Tongue (tissue), 2 donors: Measurements from ENCODE around the gene ASPRV1. TPM values are rescaled to one million over a fixed set of nuclear protein-coding genes. Genes with fewer than 3 reads are reported as not detected.

Experiments
- DNase-seq: peaks from one replicate; pipeline ENCODE4 v3.0.0-alpha.2; 2015
- total RNA-seq: library from RNA; depleted of rRNA; stranded (reverse); fragments of >200 nt; gene quantifications from one replicate; pipeline ENCODE4 v1.2.3, GENCODE V29; 2014

Gene ASPRV1
- total RNA-seq, 1 donor from 2014 or later, result 0.62 TPM

GRCh38 chr2:69939722-69940121 lies 21.7 kb downstream of the ASPRV1 start:
- DNase-seq, result no peak

GRCh38 chr2:69937968-69938367 lies 23.5 kb downstream of the ASPRV1 start:
- DNase-seq, result no peak

- DNase-seq, result no peak
These were observed 24.5 kb downstream of the ASPRV1 start for GRCh38 chr2:69936906-69937305.

GRCh38 chr2:69935011-69935410 lies 26.4 kb downstream of the ASPRV1 start:
- DNase-seq, result no peak

GRCh38 chr2:69934614-69934908 lies 26.9 kb downstream of the ASPRV1 start:
- DNase-seq, result no peak

- DNase-seq, result no peak
These were observed 27.4 kb downstream of the ASPRV1 start for GRCh38 chr2:69933839-69934613.

GRCh38 chr2:69933254-69933828 lies 28.1 kb downstream of the ASPRV1 start:
- DNase-seq, result no peak

- DNase-seq, result no peak
These were observed 28.9 kb downstream of the ASPRV1 start for GRCh38 chr2:69932596-69932922.

- DNase-seq, result no peak
These were observed 29.4 kb downstream of the ASPRV1 start for GRCh38 chr2:69931832-69932595.

- no peak for DNase-seq
These were observed 34.4 kb downstream of the ASPRV1 start for GRCh38 chr2:69926849-69927515.

- no peak for DNase-seq
These were observed 38.3 kb downstream of the ASPRV1 start for GRCh38 chr2:69923116-69923515.

GRCh38 chr2:69918401-69918800 lies 43.0 kb downstream of the ASPRV1 start:
- no peak for DNase-seq

GRCh38 chr2:69917852-69918251 lies 43.6 kb downstream of the ASPRV1 start:
- no peak for DNase-seq

GRCh38 chr2:69916106-69916505 lies 45.3 kb downstream of the ASPRV1 start:
- DNase-seq, result no peak

GRCh38 chr2:69914950-69915945 lies 46.2 kb downstream of the ASPRV1 start, which contains the start of gene MXD1:
MXD1 (plus strand) TSS chr2:69915109; CDS start chr2:69915331, 222 bp downstream.
- peak; percentile 13 for DNase-seq

- DNase-seq, result peak; percentile 100
These were observed 47.1 kb downstream of the ASPRV1 start for GRCh38 chr2:69914164-69914949.

GRCh38 chr2:69911985-69912563 lies 49.4 kb downstream of the ASPRV1 start:
- DNase-seq, result peak; percentile 73
